Esophagus squamous epithelium (tissue), 5 donors: ENCODE data around the gene PRR35. TPM values are rescaled to one million over a fixed set of nuclear protein-coding genes. Genes with fewer than 3 reads are reported as not detected.
A peak's percentile ranks its signal among the peaks of the same experiment; 100 is the strongest.

Experiments
- DNase-seq: peaks from one replicate; lab custom pipeline; 2025; lab: John Stamatoyannopoulos, UW
- H3K27ac ChIP-seq, 4 donors: fragments of 200-600 bp; sonication (generic); one replicate each; pipeline ENCODE4 v1.5.1; 2016 to 2019; ENCODE audit warnings: mild to moderate bottlenecking in 1 of 4
- H3K27me3 ChIP-seq, 4 donors: fragments of 200-600 bp; sonication (generic); 1 replicate in 3 of 4; 2 replicates in 1 of 4; pipeline versions ENCODE4 v1.5.1 to v1.6.0; 2017 to 2021; ENCODE audit warnings: antibody characterized with exemption in 1 of 4
- H3K36me3 ChIP-seq, 3 donors: fragments of 200-600 bp; sonication (generic); one replicate each; pipeline ENCODE4 v1.5.1; 2016 to 2019
- H3K4me1 ChIP-seq, 3 donors: fragments of 200-600 bp; sonication (generic); one replicate each; pipeline ENCODE4 v1.5.1; 2017 to 2019
- H3K4me3 ChIP-seq, 4 donors: fragments of 200-600 bp; sonication (generic); 1 replicate in 3 of 4; 2 replicates in 1 of 4; pipeline ENCODE4 v1.5.1; 2016 to 2019; ENCODE audit warnings: mild to moderate bottlenecking in 2 of 4, moderate library complexity in 1 of 4
- H3K9me3 ChIP-seq, 3 donors: fragments of 200-600 bp; sonication (generic); one replicate each; pipeline ENCODE4 v1.5.1; 2016 to 2019
- POLR2A ChIP-seq, 4 donors: fragments of 450-650 bp; IDR thresholded peaks; one replicate each; pipeline ENCODE4 v1.6.1; 2017; ENCODE audit warnings: antibody characterized with exemption in 4 of 4, mild to moderate bottlenecking in 4 of 4, moderate library complexity in 3 of 4
- WGBS, 2 donors: methylation state at CpG; one replicate each; pipeline ENCODE4 v1.1.5; 2018; 5-methylcytosine and 5-hydroxymethylcytosine counted together
- intact Hi-C: fragments of 100-400 bp; cut with DNase I; formaldehyde crosslinking; loops from one replicate; pipeline ENCODE4 v1.15.0; 2022
- total RNA-seq, 4 donors: library from RNA; depleted of rRNA; stranded (reverse); fragments of >200 nt; gene quantifications; one replicate each; pipeline ENCODE4 v1.1.0, GENCODE V29; 2016
- TF ChIP-seq, protein P1 (sequence below), 6 experiments: fragments of 450-650 bp in 4 of 6; fragments of 200-600 bp in 2 of 6; sonication (generic) in 2 of 6; IDR thresholded peaks; one replicate each; pipeline ENCODE4 v1.5.1; 2016 to 2019; ENCODE audit warnings: antibody characterized with exemption in 6 of 6, mild to moderate bottlenecking in 4 of 6, moderate library complexity in 4 of 6
- donor health status: DM: yes; HTN: yes; CAD: no.

The PRR35 gene
- total RNA-seq, 4 donors from 2014 or later: not detected

DNA sequence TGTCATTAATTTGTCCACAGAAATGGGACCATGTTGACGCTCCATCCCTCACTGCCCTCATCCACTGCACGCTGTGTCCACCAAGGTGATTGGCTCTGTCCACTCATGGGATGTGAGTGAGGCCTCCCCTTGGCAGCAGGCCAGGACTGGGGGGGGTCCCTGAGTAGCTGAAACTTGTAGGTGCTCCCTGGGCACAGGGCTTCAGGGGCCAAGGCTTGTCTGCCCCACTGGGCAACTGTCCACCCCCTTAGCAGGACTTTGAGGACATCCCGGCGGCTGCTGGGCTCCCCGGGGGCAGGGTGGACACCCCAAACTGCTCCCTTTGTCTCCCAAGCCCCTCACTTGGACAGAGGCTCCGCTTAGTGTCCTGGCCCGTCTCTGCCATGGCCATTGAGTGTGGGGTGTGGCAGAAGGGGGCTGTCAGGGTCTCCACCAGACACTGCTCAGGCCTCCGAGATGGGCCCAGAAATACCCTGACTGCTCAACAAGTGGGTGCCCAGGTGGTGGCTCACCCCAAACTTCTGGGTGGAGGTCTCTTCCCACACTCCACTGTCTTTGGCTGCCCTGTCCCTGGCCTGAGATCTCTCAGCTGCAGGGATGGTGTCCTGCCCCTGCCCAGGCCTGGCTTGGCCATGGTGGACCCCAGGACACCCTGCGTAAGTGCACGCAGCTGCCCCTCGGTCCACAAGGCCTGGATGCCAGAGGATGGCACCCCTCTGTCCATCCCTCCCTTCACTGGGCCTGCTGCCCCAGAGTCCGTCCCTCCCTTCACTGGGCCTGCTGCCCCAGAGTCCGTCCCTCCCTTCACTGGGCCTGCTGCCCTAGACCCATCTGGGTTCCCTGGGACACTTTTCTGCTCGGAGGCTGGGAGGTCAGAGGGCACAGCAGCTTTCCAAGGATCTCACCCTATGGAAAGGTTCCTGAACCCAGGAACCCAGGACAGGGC, 26.7 kb downstream of the PRR35 start:
- no peak overlapping the region for H3K4me3 ChIP-seq
- no peaks in the 10 kb centered on the region for H3K36me3 ChIP-seq
- DNase-seq: no peak
- TF ChIP-seq, protein P1, sequence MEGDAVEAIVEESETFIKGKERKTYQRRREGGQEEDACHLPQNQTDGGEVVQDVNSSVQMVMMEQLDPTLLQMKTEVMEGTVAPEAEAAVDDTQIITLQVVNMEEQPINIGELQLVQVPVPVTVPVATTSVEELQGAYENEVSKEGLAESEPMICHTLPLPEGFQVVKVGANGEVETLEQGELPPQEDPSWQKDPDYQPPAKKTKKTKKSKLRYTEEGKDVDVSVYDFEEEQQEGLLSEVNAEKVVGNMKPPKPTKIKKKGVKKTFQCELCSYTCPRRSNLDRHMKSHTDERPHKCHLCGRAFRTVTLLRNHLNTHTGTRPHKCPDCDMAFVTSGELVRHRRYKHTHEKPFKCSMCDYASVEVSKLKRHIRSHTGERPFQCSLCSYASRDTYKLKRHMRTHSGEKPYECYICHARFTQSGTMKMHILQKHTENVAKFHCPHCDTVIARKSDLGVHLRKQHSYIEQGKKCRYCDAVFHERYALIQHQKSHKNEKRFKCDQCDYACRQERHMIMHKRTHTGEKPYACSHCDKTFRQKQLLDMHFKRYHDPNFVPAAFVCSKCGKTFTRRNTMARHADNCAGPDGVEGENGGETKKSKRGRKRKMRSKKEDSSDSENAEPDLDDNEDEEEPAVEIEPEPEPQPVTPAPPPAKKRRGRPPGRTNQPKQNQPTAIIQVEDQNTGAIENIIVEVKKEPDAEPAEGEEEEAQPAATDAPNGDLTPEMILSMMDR (IDR thresholded peaks at IDR 0.05): no peak
- TF ChIP-seq POLR2A (IDR thresholded peaks at IDR 0.05): no peak
- H3K27me3 ChIP-seq: peaks cover 0 to 6% (median 0%) of the 10 kb centered on the region in 4 donors
- H3K9me3 ChIP-seq: no peaks in the 10 kb centered on the region
- intact Hi-C loops: loop anchor here (10.0 kb wide), 1 partner anchor 78 kb away; the partner anchor contains the start of gene RHOT2
- WGBS, 2 donors: 48 to 83% methylated on average over 2 to 3 of the region's 14 CpGs
- H3K4me1 ChIP-seq: peaks cover 36 to 62% (median 36%) of the 10 kb centered on the region in 3 donors
- peak overlapping the region in 1 of 4 donors; percentile 16 for H3K27ac ChIP-seq

DNA sequence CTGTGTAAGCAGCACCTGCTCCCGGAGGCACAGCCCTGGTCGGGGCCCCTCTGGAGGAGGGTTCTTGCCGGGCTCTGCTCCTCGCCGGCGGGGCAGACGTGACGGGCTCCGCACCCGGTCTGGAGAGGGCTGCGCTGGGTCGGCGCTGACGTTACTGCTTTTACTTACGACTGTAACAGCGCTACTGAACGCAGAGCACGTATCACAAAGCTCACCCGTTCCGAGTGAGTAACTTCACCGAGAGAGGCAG, 28.4 kb downstream of the PRR35 start:
- 3% methylated on average over 21 of the region's 21 CpGs; no CpG with 5 or more reads in 1 of the 2 donors for WGBS, 2 donors
- DNase-seq: no peak
- Histone ChIP-seq H3K4me3 (peak overlapping the region; percentile 71 to 92 (median 80)), H3K4me1 (peaks cover 47 to 76% (median 51%) of the 10 kb centered on the region in 3 donors), H3K27me3 (peaks cover 0 to 6% (median 0%) of the 10 kb centered on the region in 4 donors), H3K36me3 (no peaks in the 10 kb centered on the region), H3K9me3 (no peaks in the 10 kb centered on the region), H3K27ac (peak overlapping the region; percentile 95 to 99 (median 98))
- TF ChIP-seq POLR2A (IDR thresholded peaks at IDR 0.05): no peak
- TF ChIP-seq, protein P1 (IDR thresholded peaks at IDR 0.05): no peak
- intact Hi-C loops: loop anchor here (10.0 kb wide), 1 partner anchor 76 kb away; the partner anchor contains the start of gene RHOT2

DNA sequence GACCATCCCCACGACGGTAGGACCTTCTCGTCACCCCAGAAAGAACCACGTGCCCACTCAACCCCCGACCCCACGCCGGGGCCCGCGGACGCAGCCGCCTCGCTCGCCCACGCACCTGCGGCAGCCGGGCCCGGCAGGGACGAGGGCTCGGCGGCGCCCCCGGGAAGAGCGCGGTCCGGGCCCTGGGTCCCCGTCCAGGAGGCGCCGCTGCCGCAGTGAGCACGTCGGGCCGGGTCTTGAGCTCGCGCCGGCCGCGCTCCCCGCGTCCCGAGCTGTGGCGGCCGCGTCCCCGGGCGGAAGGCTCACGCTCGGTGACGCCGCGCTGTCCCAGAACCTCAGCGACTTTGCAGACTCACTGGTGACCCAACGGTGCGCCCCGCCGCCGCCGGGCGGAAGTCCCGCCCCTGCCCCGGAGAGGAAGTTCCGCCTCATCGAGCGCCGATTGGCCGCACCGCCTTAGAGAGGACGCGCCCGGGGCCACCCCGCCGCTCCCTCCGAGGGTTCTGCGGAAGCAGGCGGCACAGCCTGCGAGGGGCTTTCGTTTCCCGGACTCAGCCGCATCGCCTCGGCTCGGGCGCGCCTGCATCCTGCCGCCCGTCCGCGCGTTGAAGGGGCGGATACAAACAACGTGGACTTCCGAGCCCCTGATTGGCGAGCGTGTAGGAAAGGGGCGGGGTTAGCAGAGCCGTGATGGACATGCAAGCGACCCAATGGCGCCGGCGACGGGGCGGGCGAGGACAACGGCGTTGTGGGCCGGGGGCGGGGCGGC, 28.9 kb downstream of the PRR35 start:
- DNase-seq: peak; percentile 91
- H3K27me3 ChIP-seq: peaks cover 0 to 6% (median 0%) of the 10 kb centered on the region in 4 donors
- H3K9me3 ChIP-seq: no peaks in the 10 kb centered on the region
- peaks cover 49 to 77% (median 56%) of the 10 kb centered on the region in 3 donors for H3K4me1 ChIP-seq
- H3K36me3 ChIP-seq: no peaks in the 10 kb centered on the region
- WGBS, 2 donors: no CpG with 5 or more reads among the region's 107 CpGs
- peak in 3 of 4 donors; percentile 61 to 90 (median 90) for TF ChIP-seq POLR2A (IDR thresholded peaks at IDR 0.05)
- TF ChIP-seq, protein P1 (IDR thresholded peaks at IDR 0.05): peak in 2 of 6 experiments; percentile 7 to 12
- peak overlapping the region; percentile 95 to 99 (median 98) for H3K27ac ChIP-seq
- intact Hi-C loops: loop anchor here (10.0 kb wide), 1 partner anchor 76 kb away; the partner anchor contains the start of gene RHOT2
- peak overlapping the region; percentile 71 to 92 (median 80) for H3K4me3 ChIP-seq

DNA sequence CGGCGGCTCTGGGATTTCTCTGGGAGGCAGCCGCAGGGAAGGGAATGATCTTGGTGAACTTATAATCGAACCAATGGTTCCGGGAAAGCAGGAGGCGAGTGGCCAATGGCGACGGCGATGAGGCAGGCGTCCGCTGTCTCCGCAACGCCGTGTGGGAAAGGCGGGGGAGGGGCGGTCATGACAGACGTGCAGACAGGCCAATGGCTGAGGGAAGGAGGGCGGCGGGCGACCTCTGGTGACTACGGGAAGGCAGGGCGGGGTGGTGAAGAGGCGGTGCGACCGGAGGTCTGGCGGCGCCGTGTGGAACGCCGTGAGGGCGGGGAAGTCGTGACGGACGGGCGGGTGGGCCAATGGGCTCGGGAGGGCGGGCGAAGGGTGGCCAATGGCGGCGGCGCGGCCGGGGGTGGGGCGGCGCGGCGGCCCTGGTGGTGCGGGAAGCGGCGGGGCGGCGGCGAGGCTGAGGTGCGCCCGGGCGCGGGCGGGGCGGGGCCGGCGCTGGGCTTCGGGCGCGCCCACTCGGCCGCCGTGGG, 29.5 kb downstream of the PRR35 start, which contains the start of gene RAB40C:
Gene RAB40C (plus strand): TSS at position 409 of the 530 bp plus-strand sequence. CDS start 226 bp downstream, outside the sequence.
- H3K27me3 ChIP-seq: peaks cover 0 to 6% (median 0%) of the 10 kb centered on the region in 4 donors
- no peaks in the 10 kb centered on the region for H3K9me3 ChIP-seq
- H3K36me3 ChIP-seq: no peaks in the 10 kb centered on the region
- peak; percentile 95 for DNase-seq
- H3K4me3 ChIP-seq: peak within 1 kb of the TSS; percentile 71 to 92 (median 84)
- WGBS, 2 donors: 0% methylated on average over 1 to 4 of the region's 67 CpGs
- H3K4me1 ChIP-seq: peaks cover 54 to 80% (median 61%) of the 10 kb centered on the region in 3 donors
- TF ChIP-seq, protein P1 (IDR thresholded peaks at IDR 0.05): peak in 1 of 6 experiments; percentile 15
- TF ChIP-seq POLR2A (IDR thresholded peaks at IDR 0.05): no peak
- intact Hi-C loops: loop anchor here (10.0 kb wide), 1 partner anchor 75 kb away; the partner anchor contains the start of gene RHOT2
- H3K27ac ChIP-seq: peak within 1 kb of the TSS; percentile 95 to 99 (median 98)
